Measurements from ENCODE around the gene TBC1D14. TPM values are rescaled to one million over a fixed set of nuclear protein-coding genes. Genes with fewer than 3 reads are reported as not detected.

Gene TBC1D14
- total and polyA plus RNA-seq, 9 of the 15 experiments (the other 6 are each of a cell fraction or from before 2014, with no cell fraction given) = 2.1 to 59.6 (median 44.8) TPM

DNA sequence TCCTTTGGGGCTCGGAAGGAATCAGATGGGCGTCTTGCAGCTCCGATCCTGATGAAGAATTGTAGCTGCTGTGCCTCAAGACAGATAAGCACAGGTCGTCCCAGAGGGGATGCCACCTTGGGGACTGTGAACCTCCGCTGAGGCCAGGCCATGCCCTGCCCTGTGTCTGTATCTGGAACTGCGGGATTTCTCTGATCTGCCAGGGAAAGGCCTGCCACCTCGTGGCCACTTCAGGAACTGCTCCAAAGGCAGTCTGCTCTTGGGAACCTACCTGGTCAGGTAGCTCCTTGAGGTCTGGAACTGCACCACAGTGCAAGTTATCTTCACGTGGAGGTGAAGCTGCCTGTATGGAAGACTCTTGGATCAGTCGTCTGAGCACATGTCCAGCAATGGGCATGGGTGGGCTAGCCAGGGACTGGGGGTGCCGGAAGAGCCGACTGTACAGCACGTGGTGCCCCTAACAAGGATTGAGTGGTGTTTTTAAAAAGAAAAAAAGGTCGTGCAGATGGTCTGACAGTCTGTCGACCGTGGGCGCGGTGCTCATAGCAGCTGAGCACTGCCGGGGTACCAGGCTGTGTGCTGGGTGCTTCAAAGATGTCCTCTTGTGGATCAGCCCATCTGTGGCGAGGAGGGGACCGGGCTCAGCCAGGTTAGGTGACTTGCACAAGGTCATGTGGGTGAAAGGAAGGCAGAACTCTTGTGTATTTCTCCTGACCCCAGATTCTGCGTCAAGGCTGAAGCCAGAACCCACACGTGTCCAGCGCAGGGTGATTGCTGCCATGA, 161.3 kb downstream of the TBC1D14 start (continued):
- TF ChIP-seq, protein P1, sequence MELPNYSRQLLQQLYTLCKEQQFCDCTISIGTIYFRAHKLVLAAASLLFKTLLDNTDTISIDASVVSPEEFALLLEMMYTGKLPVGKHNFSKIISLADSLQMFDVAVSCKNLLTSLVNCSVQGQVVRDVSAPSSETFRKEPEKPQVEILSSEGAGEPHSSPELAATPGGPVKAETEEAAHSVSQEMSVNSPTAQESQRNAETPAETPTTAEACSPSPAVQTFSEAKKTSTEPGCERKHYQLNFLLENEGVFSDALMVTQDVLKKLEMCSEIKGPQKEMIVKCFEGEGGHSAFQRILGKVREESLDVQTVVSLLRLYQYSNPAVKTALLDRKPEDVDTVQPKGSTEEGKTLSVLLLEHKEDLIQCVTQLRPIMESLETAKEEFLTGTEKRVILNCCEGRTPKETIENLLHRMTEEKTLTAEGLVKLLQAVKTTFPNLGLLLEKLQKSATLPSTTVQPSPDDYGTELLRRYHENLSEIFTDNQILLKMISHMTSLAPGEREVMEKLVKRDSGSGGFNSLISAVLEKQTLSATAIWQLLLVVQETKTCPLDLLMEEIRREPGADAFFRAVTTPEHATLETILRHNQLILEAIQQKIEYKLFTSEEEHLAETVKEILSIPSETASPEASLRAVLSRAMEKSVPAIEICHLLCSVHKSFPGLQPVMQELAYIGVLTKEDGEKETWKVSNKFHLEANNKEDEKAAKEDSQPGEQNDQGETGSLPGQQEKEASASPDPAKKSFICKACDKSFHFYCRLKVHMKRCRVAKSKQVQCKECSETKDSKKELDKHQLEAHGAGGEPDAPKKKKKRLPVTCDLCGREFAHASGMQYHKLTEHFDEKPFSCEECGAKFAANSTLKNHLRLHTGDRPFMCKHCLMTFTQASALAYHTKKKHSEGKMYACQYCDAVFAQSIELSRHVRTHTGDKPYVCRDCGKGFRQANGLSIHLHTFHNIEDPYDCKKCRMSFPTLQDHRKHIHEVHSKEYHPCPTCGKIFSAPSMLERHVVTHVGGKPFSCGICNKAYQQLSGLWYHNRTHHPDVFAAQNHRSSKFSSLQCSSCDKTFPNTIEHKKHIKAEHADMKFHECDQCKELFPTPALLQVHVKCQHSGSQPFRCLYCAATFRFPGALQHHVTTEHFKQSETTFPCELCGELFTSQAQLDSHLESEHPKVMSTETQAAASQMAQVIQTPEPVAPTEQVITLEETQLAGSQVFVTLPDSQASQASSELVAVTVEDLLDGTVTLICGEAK (IDR thresholded peaks at IDR 0.05) = no peak
- TF ChIP-seq, protein P1 (CRISPR knock-in tag; IDR thresholded peaks at IDR 0.05) = no peak
- TF ChIP-seq XRCC5 (IDR thresholded peaks at IDR 0.05; ENCODE audit: low read depth, low read length) (peak; percentile 77; the same call in 1 of the 2 replicates), ZNF165 (CRISPR knock-in tag; IDR thresholded peaks at IDR 0.05; ENCODE audit: borderline replicate concordance) (no peak), ZNF586 (CRISPR knock-in tag; conservative IDR thresholded peaks at IDR 0.05) (no peak), SRSF1 (IDR thresholded peaks at IDR 0.05; ENCODE audit: low read depth, low read length) (no peak), ZNF282 (CRISPR knock-in tag; IDR thresholded peaks at IDR 0.05) (no peak), MTA3 (IDR thresholded peaks at IDR 0.05; ENCODE audit: borderline replicate concordance) (0 out of 2 replicates have a peak, but pooled peaks have one; percentile 47), U2AF1 (optimal IDR thresholded peaks at IDR 0.05; ENCODE audit: low read depth, low read length) (no peak), KLF13 (tag; IDR thresholded peaks at IDR 0.05; ENCODE audit: borderline replicate concordance, low read depth) (no peak), CAMTA2 (CRISPR knock-in tag; conservative IDR thresholded peaks at IDR 0.05) (no peak), PHTF2 (CRISPR knock-in tag; IDR thresholded peaks at IDR 0.05) (no peak)
- TF ChIP-seq, protein P2, sequence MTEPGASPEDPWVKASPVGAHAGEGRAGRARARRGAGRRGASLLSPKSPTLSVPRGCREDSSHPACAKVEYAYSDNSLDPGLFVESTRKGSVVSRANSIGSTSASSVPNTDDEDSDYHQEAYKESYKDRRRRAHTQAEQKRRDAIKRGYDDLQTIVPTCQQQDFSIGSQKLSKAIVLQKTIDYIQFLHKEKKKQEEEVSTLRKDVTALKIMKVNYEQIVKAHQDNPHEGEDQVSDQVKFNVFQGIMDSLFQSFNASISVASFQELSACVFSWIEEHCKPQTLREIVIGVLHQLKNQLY (CRISPR knock-in tag; conservative IDR thresholded peaks at IDR 0.05) = no peak
- TF ChIP-seq, protein P3, sequence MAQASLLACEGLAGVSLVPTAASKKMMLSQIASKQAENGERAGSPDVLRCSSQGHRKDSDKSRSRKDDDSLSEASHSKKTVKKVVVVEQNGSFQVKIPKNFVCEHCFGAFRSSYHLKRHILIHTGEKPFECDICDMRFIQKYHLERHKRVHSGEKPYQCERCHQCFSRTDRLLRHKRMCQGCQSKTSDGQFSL (CRISPR knock-in tag; IDR thresholded peaks at IDR 0.05) = no peak
- TF ChIP-seq, protein P3 (tag; IDR thresholded peaks at IDR 0.05) = no peak
- TF ChIP-seq, protein P4, sequence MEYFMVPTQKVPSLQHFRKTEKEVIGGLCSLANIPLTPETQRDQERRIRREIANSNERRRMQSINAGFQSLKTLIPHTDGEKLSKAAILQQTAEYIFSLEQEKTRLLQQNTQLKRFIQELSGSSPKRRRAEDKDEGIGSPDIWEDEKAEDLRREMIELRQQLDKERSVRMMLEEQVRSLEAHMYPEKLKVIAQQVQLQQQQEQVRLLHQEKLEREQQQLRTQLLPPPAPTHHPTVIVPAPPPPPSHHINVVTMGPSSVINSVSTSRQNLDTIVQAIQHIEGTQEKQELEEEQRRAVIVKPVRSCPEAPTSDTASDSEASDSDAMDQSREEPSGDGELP (CRISPR knock-in tag; IDR thresholded peaks at IDR 0.05; ENCODE audit: borderline replicate concordance) = peak; percentile 48; the same call in 1 of the 2 replicates

Measured in K562 (cell line).